Activated CD8-positive, alpha-beta memory T cell treated with anti-CD3 and anti-CD28 coated beads, Interleukin-2, amount 50 U/mL, for 48 hours (primary cell): ENCODE measurements around the gene CCDC9.
A peak's percentile ranks its signal among the peaks of the same experiment; 100 is the strongest.

Experiments used
- DNase-seq: peaks from one replicate; pipeline ENCODE4 v3.0.0-alpha.2; 2020

CCDC9 gene

GRCh38 chr19:47255879-47256692 lies at the start of gene CCDC9:
TSS of gene CCDC9 (plus strand) at chr19:47256525. CDS start at chr19:47258401, 1,876 bp downstream.
- DNase-seq, result peak; percentile 98

- no peak for DNase-seq
Observed at GRCh38 chr19:47209319-47210179, 46.8 kb upstream of the CCDC9 start.

GRCh38 chr19:47210180-47210490 lies 46.2 kb upstream of the CCDC9 start:
- no peak for DNase-seq

GRCh38 chr19:47210689-47211316 lies 45.5 kb upstream of the CCDC9 start:
- DNase-seq, result peak; percentile 88

GRCh38 chr19:47215581-47215980 lies 40.7 kb upstream of the CCDC9 start:
- DNase-seq, result no peak

GRCh38 chr19:47221080-47221841 lies 35.1 kb upstream of the CCDC9 start:
- DNase-seq, result no peak

- DNase-seq, result no peak
Observed at GRCh38 chr19:47221890-47222289, 34.4 kb upstream of the CCDC9 start.

GRCh38 chr19:47225746-47226425 lies 30.4 kb upstream of the CCDC9 start:
- DNase-seq, result peak; percentile 94

GRCh38 chr19:47226426-47227351 lies 29.6 kb upstream of the CCDC9 start:
- DNase-seq, result peak; percentile 80

GRCh38 chr19:47227352-47228167 lies 28.8 kb upstream of the CCDC9 start:
- peak; percentile 76 for DNase-seq

GRCh38 chr19:47228168-47228936 lies 28.0 kb upstream of the CCDC9 start:
- DNase-seq, result peak; percentile 75

- DNase-seq, result no peak
Observed at GRCh38 chr19:47228937-47229675, 27.2 kb upstream of the CCDC9 start.

- no peak for DNase-seq
Observed at GRCh38 chr19:47229676-47230053, 26.7 kb upstream of the CCDC9 start.

GRCh38 chr19:47230054-47230920 lies 26.0 kb upstream of the CCDC9 start:
- DNase-seq, result peak; percentile 96

GRCh38 chr19:47230921-47231214 lies 25.5 kb upstream of the CCDC9 start, which contains the start of gene BBC3:
TSS of gene BBC3 (minus strand) at chr19:47231199. CDS start at chr19:47228431, 2,768 bp downstream.
- no peak for DNase-seq

- DNase-seq, result peak; percentile 95
Observed at GRCh38 chr19:47231215-47232054, 24.9 kb upstream of the CCDC9 start.
